ENCODE data around the gene CCR4. TPM values are rescaled to one million over a fixed set of nuclear protein-coding genes. Genes with fewer than 3 reads are reported as not detected.
"Not testable (repeated sequence)": the region's sequence is repeated elsewhere in the genome, so short reads cannot be mapped to it uniquely, and the experiment has no call there.

Gene CCR4
- total RNA-seq, 1 experiment from 2014 or later: not detected

DNA sequence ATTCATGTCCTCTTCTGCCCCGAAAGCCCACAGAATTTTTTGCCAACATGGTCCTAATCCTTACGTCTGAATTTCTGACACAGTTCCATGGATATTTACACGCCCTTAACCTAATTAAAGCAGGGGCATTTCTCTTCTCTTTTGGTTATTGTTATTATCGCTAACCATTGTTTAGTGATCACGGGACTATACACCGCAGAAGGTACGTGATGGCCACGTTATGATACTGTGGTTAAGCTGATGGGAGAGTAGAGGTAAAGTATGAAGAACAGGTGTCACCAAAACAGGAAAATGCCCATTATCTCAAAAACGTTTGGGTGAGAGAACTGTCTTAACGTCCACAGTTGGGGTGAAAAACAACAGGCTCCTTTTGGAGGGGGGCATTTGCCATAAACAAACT, 26.4 kb downstream of the CCR4 start:
- Histone ChIP-seq H4K20me1 (ENCODE audit: insufficient read depth, low read depth, low read length) (no peaks in the 10 kb centered on the region), H3K4me2 (ENCODE audit: low read depth, low read length, poor library complexity, severe bottlenecking) (no peak overlapping the region), H3K4me1 (ENCODE audit: low read length) (no peaks in the 10 kb centered on the region), H3K36me3 (ENCODE audit: insufficient read depth, low read length) (no peaks in the 10 kb centered on the region), H3K27me3 (ENCODE audit: low read length) (no peaks in the 10 kb centered on the region), H3K79me2 (ENCODE audit: low read length) (no peaks in the 10 kb centered on the region), H3K9me2 (replicated peaks; ENCODE audit: insufficient read depth, low read length) (no peaks in the 10 kb centered on the region), H3K9me3 (ENCODE audit: low read length) (no peaks in the 10 kb centered on the region), H2AFZ (ENCODE audit: low read length) (no peak overlapping the region), H3K9ac (ENCODE audit: low read length) (no peak overlapping the region), H3K27ac (ENCODE audit: low read length) (no peak overlapping the region), H3K4me3 (ENCODE audit: low read length) (no peak overlapping the region)
- no peak for DNase-seq

DNA sequence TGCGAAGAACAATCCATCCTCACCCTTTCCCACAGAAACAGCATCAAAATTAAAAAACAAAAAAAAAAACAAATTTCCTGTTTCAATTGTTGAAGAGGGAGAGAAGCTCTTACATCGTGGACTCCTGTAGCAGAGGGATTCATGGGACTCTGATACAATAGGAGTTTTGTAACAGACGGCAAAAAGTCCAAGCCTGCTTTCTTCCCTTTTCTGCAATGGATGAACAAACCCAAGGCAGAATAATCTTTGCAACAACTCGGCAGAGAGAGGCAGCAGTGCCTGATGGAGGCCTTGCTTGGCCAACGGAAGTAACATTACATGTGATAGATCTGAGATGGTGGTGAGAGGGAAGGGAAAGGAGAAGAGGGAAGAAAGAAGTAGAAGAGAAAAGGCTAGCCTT, 26.9 kb downstream of the CCR4 start:
- no peaks in the 10 kb centered on the region for H3K9me3 ChIP-seq (ENCODE audit: low read length)
- no peak overlapping the region for H3K4me3 ChIP-seq (ENCODE audit: low read length)
- H3K27me3 ChIP-seq (ENCODE audit: low read length): no peaks in the 10 kb centered on the region
- H2AFZ ChIP-seq (ENCODE audit: low read length): no peak overlapping the region
- H3K4me1 ChIP-seq (ENCODE audit: low read length): no peaks in the 10 kb centered on the region
- no peaks in the 10 kb centered on the region for H4K20me1 ChIP-seq (ENCODE audit: insufficient read depth, low read depth, low read length)
- H3K4me2 ChIP-seq (ENCODE audit: low read depth, low read length, poor library complexity, severe bottlenecking): no peak overlapping the region
- H3K27ac ChIP-seq (ENCODE audit: low read length): no peak overlapping the region
- H3K9me2 ChIP-seq (replicated peaks; ENCODE audit: insufficient read depth, low read length): no peaks in the 10 kb centered on the region
- no peak for DNase-seq
- H3K79me2 ChIP-seq (ENCODE audit: low read length): no peaks in the 10 kb centered on the region
- H3K36me3 ChIP-seq (ENCODE audit: insufficient read depth, low read length): no peaks in the 10 kb centered on the region
- H3K9ac ChIP-seq (ENCODE audit: low read length): no peak overlapping the region

GRCh38 chr3:32983124-32983523, 31.7 kb downstream of the CCR4 start:
- Histone ChIP-seq H3K27me3 (ENCODE audit: low read length) (no peaks in the 10 kb centered on the region), H3K4me2 (ENCODE audit: low read depth, low read length, poor library complexity, severe bottlenecking) (no peak overlapping the region), H4K20me1 (ENCODE audit: insufficient read depth, low read depth, low read length) (no peaks in the 10 kb centered on the region), H3K9me3 (ENCODE audit: low read length) (no peaks in the 10 kb centered on the region), H3K4me1 (ENCODE audit: low read length) (no peaks in the 10 kb centered on the region), H3K36me3 (ENCODE audit: insufficient read depth, low read length) (no peaks in the 10 kb centered on the region), H3K27ac (ENCODE audit: low read length) (no peak overlapping the region), H3K9ac (ENCODE audit: low read length) (no peak overlapping the region), H3K79me2 (ENCODE audit: low read length) (no peaks in the 10 kb centered on the region), H2AFZ (ENCODE audit: low read length) (no peak overlapping the region), H3K4me3 (ENCODE audit: low read length) (no peak overlapping the region), H3K9me2 (replicated peaks; ENCODE audit: insufficient read depth, low read length) (no peaks in the 10 kb centered on the region)
- DNase-seq: no peak

DNA sequence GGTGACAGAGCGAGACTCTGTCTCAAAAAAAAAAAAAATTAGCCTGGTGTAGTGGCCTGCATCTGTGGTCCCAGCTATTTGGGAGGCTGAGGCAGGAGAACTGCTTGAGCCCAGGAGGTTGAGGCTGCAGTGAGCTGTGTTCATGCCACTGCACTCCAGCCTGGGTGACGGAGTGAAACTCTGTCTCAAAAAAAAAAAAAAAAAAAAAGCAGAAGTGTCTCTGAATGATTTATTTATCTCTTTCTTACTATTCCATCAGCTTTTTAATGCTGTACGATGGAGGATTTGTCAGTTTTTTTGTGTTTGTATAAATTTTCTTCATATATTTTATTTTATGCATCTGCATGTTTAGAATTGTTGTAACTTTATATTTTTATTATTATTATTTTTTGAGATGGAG, 33.5 kb downstream of the CCR4 start:
- not testable (repeated sequence) for H3K4me1 ChIP-seq (ENCODE audit: low read length); H3K36me3 ChIP-seq (ENCODE audit: insufficient read depth, low read length); H3K9ac ChIP-seq (ENCODE audit: low read length); H3K4me2 ChIP-seq (ENCODE audit: low read depth, low read length, poor library complexity, severe bottlenecking); H3K27ac ChIP-seq (ENCODE audit: low read length); H2AFZ ChIP-seq (ENCODE audit: low read length); H3K79me2 ChIP-seq (ENCODE audit: low read length); H3K27me3 ChIP-seq (ENCODE audit: low read length); H4K20me1 ChIP-seq (ENCODE audit: insufficient read depth, low read depth, low read length); H3K9me3 ChIP-seq (ENCODE audit: low read length); H3K9me2 ChIP-seq (replicated peaks; ENCODE audit: insufficient read depth, low read length); H3K4me3 ChIP-seq (ENCODE audit: low read length); DNase-seq

DNA sequence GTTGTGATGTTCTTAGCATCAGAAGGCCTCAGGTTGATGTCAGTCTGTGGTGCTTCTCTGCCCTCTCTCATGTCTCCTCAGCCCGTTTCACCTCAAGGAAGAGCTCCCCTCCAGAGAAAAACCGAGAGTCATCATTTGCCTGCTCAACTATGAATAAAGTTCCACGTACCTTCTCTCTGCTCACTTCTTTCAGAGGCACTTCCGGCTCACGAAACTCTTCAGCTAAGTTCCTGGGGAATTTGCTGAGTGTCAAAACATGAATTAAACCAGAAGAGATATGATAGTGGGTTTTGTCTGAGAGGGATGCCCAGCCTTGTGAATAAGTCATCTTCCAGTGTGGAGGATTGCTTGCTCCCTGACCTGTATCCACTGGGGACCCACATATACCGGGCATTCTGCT, 37.7 kb downstream of the CCR4 start:
- Histone ChIP-seq H4K20me1 (ENCODE audit: insufficient read depth, low read depth, low read length) (no peaks in the 10 kb centered on the region), H3K4me3 (ENCODE audit: low read length) (no peak overlapping the region), H3K9me3 (ENCODE audit: low read length) (no peaks in the 10 kb centered on the region), H3K27me3 (ENCODE audit: low read length) (no peaks in the 10 kb centered on the region), H3K9me2 (replicated peaks; ENCODE audit: insufficient read depth, low read length) (no peaks in the 10 kb centered on the region), H3K4me2 (ENCODE audit: low read depth, low read length, poor library complexity, severe bottlenecking) (no peak overlapping the region), H2AFZ (ENCODE audit: low read length) (no peak overlapping the region), H3K79me2 (ENCODE audit: low read length) (no peaks in the 10 kb centered on the region), H3K27ac (ENCODE audit: low read length) (no peak overlapping the region), H3K36me3 (ENCODE audit: insufficient read depth, low read length) (no peaks in the 10 kb centered on the region), H3K9ac (ENCODE audit: low read length) (no peak overlapping the region), H3K4me1 (ENCODE audit: low read length) (no peaks in the 10 kb centered on the region)
- no peak for DNase-seq

- no peak overlapping the region for H3K9ac ChIP-seq (ENCODE audit: low read length)
- no peak overlapping the region for H2AFZ ChIP-seq (ENCODE audit: low read length)
- no peak overlapping the region for H3K27ac ChIP-seq (ENCODE audit: low read length)
- DNase-seq: no peak
- H3K4me3 ChIP-seq (ENCODE audit: low read length): no peak overlapping the region
- no peaks in the 10 kb centered on the region for H3K27me3 ChIP-seq (ENCODE audit: low read length)
- no peaks in the 10 kb centered on the region for H4K20me1 ChIP-seq (ENCODE audit: insufficient read depth, low read depth, low read length)
- no peaks in the 10 kb centered on the region for H3K9me2 ChIP-seq (replicated peaks; ENCODE audit: insufficient read depth, low read length)
- no peak overlapping the region for H3K4me2 ChIP-seq (ENCODE audit: low read depth, low read length, poor library complexity, severe bottlenecking)
- no peaks in the 10 kb centered on the region for H3K9me3 ChIP-seq (ENCODE audit: low read length)
- H3K36me3 ChIP-seq (ENCODE audit: insufficient read depth, low read length): no peaks in the 10 kb centered on the region
- no peaks in the 10 kb centered on the region for H3K79me2 ChIP-seq (ENCODE audit: low read length)
- H3K4me1 ChIP-seq (ENCODE audit: low read length): no peaks in the 10 kb centered on the region
Observed at GRCh38 chr3:32990116-32990515, 38.7 kb downstream of the CCR4 start.

DNA sequence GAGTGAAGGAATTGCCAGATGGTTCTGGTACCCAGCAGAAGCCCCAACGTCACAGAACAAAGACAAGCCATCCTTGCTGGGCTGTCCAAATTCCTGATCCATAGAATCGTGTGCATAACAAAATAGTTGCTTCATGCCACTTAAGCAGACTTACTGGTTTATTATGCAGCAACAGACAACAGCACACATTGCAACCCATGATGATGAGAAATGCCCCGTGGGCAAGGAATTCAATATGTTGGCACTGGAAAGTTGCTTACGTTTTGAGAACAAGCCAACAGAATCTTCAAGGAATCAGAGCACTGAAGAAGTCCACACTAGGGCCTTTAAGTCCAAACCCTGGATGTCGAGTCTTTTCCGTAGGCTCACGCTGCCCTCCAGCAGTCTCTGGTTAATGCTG, 40.3 kb downstream of the CCR4 start:
- no peak for DNase-seq
- no peaks in the 10 kb centered on the region for H3K9me2 ChIP-seq (replicated peaks; ENCODE audit: insufficient read depth, low read length)
- H3K9me3 ChIP-seq (ENCODE audit: low read length): no peaks in the 10 kb centered on the region
- no peaks in the 10 kb centered on the region for H3K27me3 ChIP-seq (ENCODE audit: low read length)
- H3K4me1 ChIP-seq (ENCODE audit: low read length): no peaks in the 10 kb centered on the region
- no peak overlapping the region for H3K4me3 ChIP-seq (ENCODE audit: low read length)
- H3K36me3 ChIP-seq (ENCODE audit: insufficient read depth, low read length): no peaks in the 10 kb centered on the region
- no peaks in the 10 kb centered on the region for H3K79me2 ChIP-seq (ENCODE audit: low read length)
- H3K4me2 ChIP-seq (ENCODE audit: low read depth, low read length, poor library complexity, severe bottlenecking): no peak overlapping the region
- H3K27ac ChIP-seq (ENCODE audit: low read length): no peak overlapping the region
- no peak overlapping the region for H2AFZ ChIP-seq (ENCODE audit: low read length)
- H4K20me1 ChIP-seq (ENCODE audit: insufficient read depth, low read depth, low read length): no peaks in the 10 kb centered on the region
- no peak overlapping the region for H3K9ac ChIP-seq (ENCODE audit: low read length)

GRCh38 chr3:32992310-32992686, 40.9 kb downstream of the CCR4 start:
- Histone ChIP-seq H4K20me1 (ENCODE audit: insufficient read depth, low read depth, low read length) (no peaks in the 10 kb centered on the region), H3K9ac (ENCODE audit: low read length) (no peak overlapping the region), H3K27me3 (ENCODE audit: low read length) (no peaks in the 10 kb centered on the region), H3K4me1 (ENCODE audit: low read length) (no peaks in the 10 kb centered on the region), H3K27ac (ENCODE audit: low read length) (no peak overlapping the region), H3K4me3 (ENCODE audit: low read length) (no peak overlapping the region), H3K4me2 (ENCODE audit: low read depth, low read length, poor library complexity, severe bottlenecking) (no peak overlapping the region), H3K9me2 (replicated peaks; ENCODE audit: insufficient read depth, low read length) (no peaks in the 10 kb centered on the region), H3K9me3 (ENCODE audit: low read length) (no peaks in the 10 kb centered on the region), H2AFZ (ENCODE audit: low read length) (no peak overlapping the region), H3K79me2 (ENCODE audit: low read length) (no peaks in the 10 kb centered on the region), H3K36me3 (ENCODE audit: insufficient read depth, low read length) (no peaks in the 10 kb centered on the region)
- no peak for DNase-seq

- Histone ChIP-seq H3K9me2 (replicated peaks; ENCODE audit: insufficient read depth, low read length) (no peaks in the 10 kb centered on the region), H3K4me3 (ENCODE audit: low read length) (no peak overlapping the region), H4K20me1 (ENCODE audit: insufficient read depth, low read depth, low read length) (no peaks in the 10 kb centered on the region), H3K27me3 (ENCODE audit: low read length) (no peaks in the 10 kb centered on the region), H2AFZ (ENCODE audit: low read length) (no peak overlapping the region), H3K9ac (ENCODE audit: low read length) (no peak overlapping the region), H3K9me3 (ENCODE audit: low read length) (no peaks in the 10 kb centered on the region), H3K4me1 (ENCODE audit: low read length) (no peaks in the 10 kb centered on the region), H3K79me2 (ENCODE audit: low read length) (no peaks in the 10 kb centered on the region), H3K27ac (ENCODE audit: low read length) (no peak overlapping the region), H3K36me3 (ENCODE audit: insufficient read depth, low read length) (no peaks in the 10 kb centered on the region), H3K4me2 (ENCODE audit: low read depth, low read length, poor library complexity, severe bottlenecking) (no peak overlapping the region)
- DNase-seq: no peak
Observed at GRCh38 chr3:32994045-32994444, 42.6 kb downstream of the CCR4 start.

Data from Karpas-422 (cell line).